Fibroblast of lung (primary cell): ENCODE results near the gene RGS7.

ENCODE experiments used
- CTCF ChIP-seq, 2 donors: IDR thresholded peaks in 1 of 2; conservative IDR thresholded peaks in 1 of 2; 1 replicate in 1 of 2; 2 replicates in 1 of 2; pipeline ENCODE4 v1.5.1; 2011 to 2012; ENCODE audit warnings: low read length in 2 of 2, control low read depth in 1 of 2, inconsistent platforms in 1 of 2, low read depth in 1 of 2, mild to moderate bottlenecking in 1 of 2
- EZH2 ChIP-seq: IDR thresholded peaks from 2 replicates; pipeline ENCODE4 v1.5.1; 2012; ENCODE audit warnings: low read length, control low read depth, mild to moderate bottlenecking; ENCODE audit errors: missing control alignments

GRCh38 chr1:240843798-240844197 is 513.2 kb downstream of the RGS7 start:
- TF ChIP-seq EZH2 (no peak), CTCF (conservative IDR thresholded peaks at IDR 0.05 in 1 of 2, IDR thresholded peaks at IDR 0.05 in 1 of 2; ENCODE audit: low read depth in 1 of 2, low read length in 2 of 2) (no peak)
